Measurements from ENCODE around the gene GPRC6A. TPM values are rescaled to one million over a fixed set of nuclear protein-coding genes. Genes with fewer than 3 reads are reported as not detected.

The GPRC6A gene
- total RNA-seq, 1 donor from 2014 or later = not detected

GRCh38 chr6:116764961-116765841 lies 63.7 kb downstream of the GPRC6A start, which contains the start of gene FAM162B:
Gene FAM162B, minus strand, starts transcription at chr6:116765719. Its CDS starts 143 bp downstream, at chr6:116765576.
- no peak for DNase-seq (ENCODE audit: low spot score)
- no peaks in the 10 kb centered on the region for H3K36me3 Mint-ChIP-seq (ENCODE audit: low read depth)
- H3K27ac Mint-ChIP-seq = no peak within 1 kb of the TSS
- H3K4me3 Mint-ChIP-seq = peak within 1 kb of the TSS; percentile 58
- peaks cover 8% of the 10 kb centered on the region for H3K4me1 Mint-ChIP-seq (ENCODE audit: low read depth)
- H3K27me3 Mint-ChIP-seq (ENCODE audit: insufficient read depth) = peaks cover 52% of the 10 kb centered on the region
- intact Hi-C loops (cut with micrococcal nuclease) = no loop called here
- no peaks in the 10 kb centered on the region for H3K9me3 Mint-ChIP-seq

GRCh38 chr6:116764629-116764960 lies 64.3 kb downstream of the GPRC6A start:
- H3K9me3 Mint-ChIP-seq = no peaks in the 10 kb centered on the region
- no peak overlapping the region for H3K27ac Mint-ChIP-seq
- intact Hi-C loops (cut with micrococcal nuclease) = no loop called here
- no peak for DNase-seq (ENCODE audit: low spot score)
- no peak overlapping the region for H3K4me3 Mint-ChIP-seq
- peaks cover 52% of the 10 kb centered on the region for H3K27me3 Mint-ChIP-seq (ENCODE audit: insufficient read depth)
- no peaks in the 10 kb centered on the region for H3K36me3 Mint-ChIP-seq (ENCODE audit: low read depth)
- H3K4me1 Mint-ChIP-seq (ENCODE audit: low read depth) = peaks cover 8% of the 10 kb centered on the region

- Mint-ChIP-seq H3K4me1 (ENCODE audit: low read depth) (peaks cover 8% of the 10 kb centered on the region), H3K9me3 (no peaks in the 10 kb centered on the region), H3K27me3 (ENCODE audit: insufficient read depth) (peaks cover 52% of the 10 kb centered on the region), H3K36me3 (ENCODE audit: low read depth) (no peaks in the 10 kb centered on the region), H3K4me3 (no peak overlapping the region), H3K27ac (no peak overlapping the region)
- DNase-seq (ENCODE audit: low spot score) = no peak
- intact Hi-C loops (cut with micrococcal nuclease) = no loop called here
These were observed 64.8 kb downstream of the GPRC6A start for GRCh38 chr6:116763906-116764628.

- Mint-ChIP-seq H3K4me3 (no peak overlapping the region), H3K9me3 (no peaks in the 10 kb centered on the region), H3K4me1 (ENCODE audit: low read depth) (peaks cover 8% of the 10 kb centered on the region), H3K36me3 (ENCODE audit: low read depth) (no peaks in the 10 kb centered on the region), H3K27me3 (ENCODE audit: insufficient read depth) (peaks cover 49% of the 10 kb centered on the region), H3K27ac (no peak overlapping the region)
- no peak for DNase-seq (ENCODE audit: low spot score)
- intact Hi-C loops (cut with micrococcal nuclease) = no loop called here
These were observed 65.8 kb downstream of the GPRC6A start for GRCh38 chr6:116763048-116763447.

GRCh38 chr6:116762235-116762634 lies 66.6 kb downstream of the GPRC6A start:
- no peaks in the 10 kb centered on the region for H3K36me3 Mint-ChIP-seq (ENCODE audit: low read depth)
- no peak for DNase-seq (ENCODE audit: low spot score)
- H3K27me3 Mint-ChIP-seq (ENCODE audit: insufficient read depth) = peaks cover 44% of the 10 kb centered on the region
- H3K4me1 Mint-ChIP-seq (ENCODE audit: low read depth) = peaks cover 8% of the 10 kb centered on the region
- no peak overlapping the region for H3K27ac Mint-ChIP-seq
- intact Hi-C loops (cut with micrococcal nuclease) = no loop called here
- H3K4me3 Mint-ChIP-seq = no peak overlapping the region
- no peaks in the 10 kb centered on the region for H3K9me3 Mint-ChIP-seq

- no peak for DNase-seq (ENCODE audit: low spot score)
- Mint-ChIP-seq H3K9me3 (no peaks in the 10 kb centered on the region), H3K27ac (no peak overlapping the region), H3K4me1 (ENCODE audit: low read depth) (peaks cover 8% of the 10 kb centered on the region), H3K36me3 (ENCODE audit: low read depth) (no peaks in the 10 kb centered on the region), H3K27me3 (ENCODE audit: insufficient read depth) (peaks cover 42% of the 10 kb centered on the region), H3K4me3 (no peak overlapping the region)
- intact Hi-C loops (cut with micrococcal nuclease) = no loop called here
These were observed 67.1 kb downstream of the GPRC6A start for GRCh38 chr6:116761779-116762178.

- H3K9me3 Mint-ChIP-seq = no peaks in the 10 kb centered on the region
- H3K27me3 Mint-ChIP-seq (ENCODE audit: insufficient read depth) = peaks cover 9% of the 10 kb centered on the region
- H3K27ac Mint-ChIP-seq = no peak overlapping the region
- intact Hi-C loops (cut with micrococcal nuclease) = no loop called here
- no peaks in the 10 kb centered on the region for H3K36me3 Mint-ChIP-seq (ENCODE audit: low read depth)
- H3K4me3 Mint-ChIP-seq = no peak overlapping the region
- no peak for DNase-seq (ENCODE audit: low spot score)
- no peaks in the 10 kb centered on the region for H3K4me1 Mint-ChIP-seq (ENCODE audit: low read depth)
These were observed 83.7 kb downstream of the GPRC6A start for GRCh38 chr6:116745176-116745575.

Other genes with a start within 250 kb of the GPRC6A start
- 0.36 TPM in 1 of 2 replicates, not detected in the other for gene RSPH4A, start 212.6 kb downstream of the GPRC6A start, total RNA-seq
- gene ZUP1, start 160.3 kb downstream of the GPRC6A start, total RNA-seq = 15.9 and 22.2 TPM in 2 replicates
- gene KPNA5, start 147.9 kb downstream of the GPRC6A start, total RNA-seq = 6.1 and 7.6 TPM in 2 replicates
- not detected in 2 replicates for gene FAM162B, start 63.4 kb downstream of the GPRC6A start, total RNA-seq
- not detected in 2 replicates for gene RFX6, start 48.2 kb upstream of the GPRC6A start, total RNA-seq